Retina (tissue), 1 donor: ENCODE results near the gene IQSEC2.

Experiments
- DNase-seq: peaks from one replicate; pipeline ENCODE4 v3.0.0-alpha.2; 2016

The IQSEC2 gene

DNA sequence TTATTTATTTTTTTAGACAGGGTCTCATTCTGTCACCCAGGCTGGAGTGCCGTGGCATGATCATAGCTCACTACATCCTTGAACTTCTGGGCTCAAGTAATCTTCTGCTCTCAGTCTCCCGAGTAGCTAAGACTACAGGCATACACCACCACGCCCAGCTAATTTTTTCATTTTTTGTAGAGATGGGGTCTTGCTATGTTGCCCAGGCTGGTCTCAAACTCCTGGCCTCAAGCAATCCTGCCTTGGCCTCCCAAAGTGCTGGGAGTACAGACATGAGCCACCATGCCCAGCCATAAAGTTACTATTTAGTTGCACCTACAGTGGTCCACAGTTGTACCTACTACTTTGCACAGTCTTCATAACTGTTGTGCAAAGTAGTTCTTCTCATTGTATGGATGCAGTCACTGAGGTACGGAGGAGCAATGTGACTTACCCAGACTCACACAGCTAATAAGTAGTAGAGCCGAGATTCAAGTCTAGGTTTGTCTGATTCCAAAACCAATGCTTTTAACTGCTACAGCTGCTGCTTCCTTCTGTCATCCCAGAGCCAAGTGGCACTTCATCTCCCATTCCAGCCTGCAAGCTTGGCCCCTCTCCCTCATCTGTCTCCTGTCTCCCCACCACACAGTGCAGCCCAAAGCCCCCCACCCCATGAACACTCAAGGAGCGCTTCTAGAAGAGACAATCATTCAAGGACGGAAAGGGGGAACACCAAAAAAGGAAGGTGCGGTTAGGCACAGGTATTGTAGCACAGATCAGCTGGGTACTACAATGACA, 24.0 kb upstream of the IQSEC2 start:
- DNase-seq, result no peak

DNA sequence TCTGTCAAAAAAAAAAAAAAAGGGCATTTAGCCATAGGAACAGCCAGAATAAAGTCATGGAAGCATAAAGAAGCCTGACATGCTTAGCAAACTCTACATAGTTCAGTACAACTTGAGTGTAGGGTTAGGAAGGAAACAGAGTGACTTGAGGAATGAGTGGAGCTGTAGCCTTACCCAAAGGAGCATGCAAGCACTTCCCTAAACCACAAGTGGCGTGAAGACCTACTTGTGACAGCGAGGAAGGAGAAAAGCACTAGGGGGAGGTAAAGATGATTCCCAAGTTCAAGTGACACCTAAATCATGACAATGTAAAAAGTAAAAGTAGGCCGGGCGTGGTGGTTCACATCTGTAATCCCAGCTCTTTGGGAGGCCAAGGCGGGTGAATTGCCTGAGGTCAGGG, 21.8 kb upstream of the IQSEC2 start:
- no peak for DNase-seq

DNA sequence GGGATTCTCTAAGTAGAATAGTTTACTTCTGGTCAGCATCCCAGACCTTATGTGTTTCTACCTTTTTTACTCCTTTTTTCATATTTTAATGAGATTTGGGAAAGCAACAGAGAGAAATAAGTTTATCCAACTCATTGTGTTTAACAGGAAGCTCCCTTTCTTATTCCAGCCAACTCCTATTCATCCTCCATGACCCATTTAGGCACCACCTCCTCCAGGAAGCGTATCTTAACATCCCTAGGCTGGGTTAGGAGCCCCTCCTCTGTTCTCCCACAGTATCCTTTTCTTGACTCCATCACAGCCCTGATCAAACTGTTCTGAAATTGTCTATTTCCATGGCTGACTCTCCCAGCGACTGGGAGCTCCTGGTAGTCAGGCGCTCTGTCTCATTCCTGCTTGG, 18.8 kb upstream of the IQSEC2 start:
- DNase-seq, result no peak

DNA sequence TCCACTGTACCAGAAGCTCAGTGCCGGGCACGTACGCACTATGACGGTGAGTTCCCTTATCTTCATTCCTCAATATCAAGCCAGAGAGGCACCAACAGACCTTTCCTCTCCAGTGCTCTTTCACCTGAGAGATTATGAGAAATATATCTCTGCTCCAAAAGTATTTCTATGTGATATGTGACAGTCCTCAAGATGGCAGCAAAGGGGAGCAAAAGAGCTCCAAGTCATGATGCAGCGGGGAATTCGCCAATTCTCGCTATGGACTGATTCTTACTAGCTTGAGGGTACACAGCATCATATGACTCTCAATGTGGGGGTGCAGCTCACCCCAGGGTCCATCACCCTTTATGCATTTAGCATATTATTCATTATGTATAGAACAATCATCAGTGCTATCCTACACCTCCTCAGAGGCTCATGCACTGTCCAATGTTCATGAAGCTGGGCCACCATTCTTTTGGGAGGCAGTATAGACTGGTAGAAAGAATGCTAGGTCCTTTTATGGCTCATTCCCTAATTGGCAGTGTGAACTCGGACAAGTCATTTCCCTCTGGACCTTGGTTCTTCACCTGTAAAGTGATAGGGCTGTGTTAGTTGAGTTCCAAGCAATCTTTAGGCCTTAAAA, 12.8 kb upstream of the IQSEC2 start:
- DNase-seq, result no peak

DNA sequence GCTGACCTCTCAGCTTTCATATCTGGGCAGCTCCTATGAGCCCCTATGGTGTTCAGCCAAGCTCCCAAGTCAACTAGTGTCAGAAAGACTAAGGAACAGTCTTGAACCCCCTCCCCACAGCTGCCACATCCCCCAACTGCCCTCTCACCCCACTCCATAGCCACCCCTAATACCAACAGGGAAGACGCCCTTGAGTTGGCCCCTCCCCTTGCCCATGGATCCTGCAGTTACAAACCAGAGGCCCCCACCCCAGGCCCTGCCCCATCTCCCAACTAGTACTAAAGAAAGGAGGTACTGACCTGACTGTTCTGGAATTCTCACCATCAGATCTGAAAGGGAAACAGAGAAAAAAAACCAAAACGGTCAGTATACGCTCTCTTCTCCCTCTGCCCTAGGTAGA, 10.2 kb upstream of the IQSEC2 start:
- DNase-seq, result no peak

DNA sequence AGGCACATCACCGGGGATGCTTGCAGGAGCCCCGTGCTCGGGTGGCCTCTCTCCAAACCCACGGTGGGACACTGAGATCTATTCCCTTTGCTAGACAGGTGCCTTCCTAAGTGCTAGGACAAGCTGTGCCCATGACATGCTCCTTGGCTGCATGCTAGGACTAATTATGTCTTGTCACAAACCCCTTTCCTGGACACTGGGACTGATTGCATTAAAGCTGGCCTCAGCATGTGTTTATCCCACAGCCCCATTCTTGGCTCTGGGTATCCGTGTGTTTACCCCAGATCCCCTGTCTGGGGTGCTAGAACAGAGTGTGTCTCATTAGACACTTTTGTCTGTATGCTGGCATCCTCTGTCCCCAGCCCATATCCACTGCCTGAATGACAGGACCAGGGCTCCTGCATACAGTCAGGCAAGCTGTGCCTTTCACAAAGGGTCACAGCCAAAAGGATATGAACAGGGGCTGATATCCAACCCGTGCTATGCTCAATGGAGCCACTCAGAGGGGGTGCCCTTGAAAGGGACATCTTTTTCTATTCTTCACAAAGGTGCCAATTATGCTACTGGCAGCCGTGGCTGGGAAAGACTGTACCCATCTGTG, 9.2 kb upstream of the IQSEC2 start:
- no peak for DNase-seq

DNA sequence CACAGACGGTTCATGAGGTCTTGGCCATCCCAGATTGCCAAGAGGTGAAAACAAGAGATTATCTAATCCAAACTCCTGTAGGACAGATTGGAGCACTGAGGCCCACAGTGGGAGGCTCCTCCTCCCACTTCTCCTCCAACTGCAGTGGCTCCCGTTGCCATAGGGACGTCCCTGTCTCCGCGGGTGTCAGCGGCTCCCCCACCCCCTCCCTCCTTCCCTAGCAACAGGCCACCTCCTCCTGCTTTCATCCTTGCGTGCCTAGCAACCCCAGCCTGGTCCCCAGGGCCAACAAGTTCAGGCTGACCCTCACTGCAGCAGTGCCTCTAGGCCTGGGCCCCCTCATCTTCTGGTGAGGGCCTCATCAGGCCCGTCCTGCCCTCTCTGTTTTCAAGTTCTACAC, 6.8 kb upstream of the IQSEC2 start:
- DNase-seq, result peak; percentile 89

DNA sequence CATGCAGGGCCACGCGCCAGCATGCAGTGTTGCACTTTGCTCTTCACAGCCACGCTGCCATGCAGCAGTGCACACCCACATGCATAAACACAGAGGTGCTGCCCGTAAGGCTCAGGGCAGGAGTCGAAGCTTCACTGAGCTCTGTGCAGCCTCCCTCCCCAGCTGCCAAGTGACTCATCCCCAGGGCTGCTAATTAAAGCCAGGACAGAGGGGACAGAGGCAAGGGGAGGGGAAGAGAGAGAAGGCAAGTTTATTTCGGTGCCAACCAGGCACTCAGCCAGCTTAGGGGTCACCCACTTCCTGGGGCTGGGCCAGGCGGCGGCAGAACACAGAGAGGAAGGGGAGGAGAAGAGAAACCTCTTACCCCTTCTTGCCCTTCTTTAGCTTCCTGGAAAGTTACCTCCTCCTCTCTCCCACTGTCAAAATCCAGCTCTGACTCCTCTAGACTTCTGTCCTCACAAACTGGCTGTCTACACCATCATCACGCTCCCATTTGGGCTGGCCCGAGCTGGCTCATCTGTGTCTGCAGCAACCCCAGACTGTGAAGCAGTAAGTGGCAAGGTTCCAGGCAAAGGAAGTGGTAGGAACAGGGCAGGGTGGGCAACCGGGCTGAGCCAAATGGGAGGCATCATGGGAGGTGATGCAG, 6.2 kb upstream of the IQSEC2 start:
- peak; percentile 56 for DNase-seq

DNA sequence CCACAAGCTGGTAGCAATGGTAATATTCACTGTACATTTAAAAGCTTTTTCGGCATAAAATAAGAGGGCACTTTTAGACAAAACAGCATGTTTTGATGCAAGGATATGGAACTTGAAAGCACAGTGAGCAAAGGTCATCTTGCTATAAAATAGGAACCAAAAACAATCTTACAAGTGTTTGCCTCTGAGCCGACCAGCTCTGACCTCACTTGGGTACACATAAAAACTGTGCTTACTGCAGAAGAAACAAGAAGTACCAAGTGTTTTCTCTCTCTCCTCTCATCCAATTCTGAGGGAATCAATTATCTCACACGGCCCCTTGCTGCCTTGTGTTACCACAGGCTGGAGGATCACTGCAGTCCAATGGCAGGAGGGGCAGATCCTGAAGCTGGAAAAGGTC, 4.8 kb upstream of the IQSEC2 start:
- no peak for DNase-seq

DNA sequence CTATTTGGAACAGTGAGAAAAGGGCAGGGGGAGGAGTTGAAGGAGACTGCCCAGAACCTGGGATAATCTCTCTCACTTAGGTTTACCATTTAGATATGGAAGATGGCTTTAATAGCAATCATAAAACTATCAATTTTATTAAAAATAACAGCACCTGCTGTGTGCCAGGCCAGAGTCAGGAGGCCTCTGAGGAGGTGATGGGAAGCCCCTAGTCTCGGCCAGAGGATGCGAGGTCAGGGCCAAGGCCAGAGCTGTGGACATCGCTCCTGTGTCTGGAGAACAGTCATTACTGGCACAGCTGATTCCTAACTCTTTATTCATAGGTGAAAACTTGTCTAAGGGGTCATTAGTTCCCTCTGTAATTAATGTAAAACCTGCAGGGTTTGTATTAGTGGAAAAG, 4.2 kb upstream of the IQSEC2 start:
- DNase-seq, result no peak

DNA sequence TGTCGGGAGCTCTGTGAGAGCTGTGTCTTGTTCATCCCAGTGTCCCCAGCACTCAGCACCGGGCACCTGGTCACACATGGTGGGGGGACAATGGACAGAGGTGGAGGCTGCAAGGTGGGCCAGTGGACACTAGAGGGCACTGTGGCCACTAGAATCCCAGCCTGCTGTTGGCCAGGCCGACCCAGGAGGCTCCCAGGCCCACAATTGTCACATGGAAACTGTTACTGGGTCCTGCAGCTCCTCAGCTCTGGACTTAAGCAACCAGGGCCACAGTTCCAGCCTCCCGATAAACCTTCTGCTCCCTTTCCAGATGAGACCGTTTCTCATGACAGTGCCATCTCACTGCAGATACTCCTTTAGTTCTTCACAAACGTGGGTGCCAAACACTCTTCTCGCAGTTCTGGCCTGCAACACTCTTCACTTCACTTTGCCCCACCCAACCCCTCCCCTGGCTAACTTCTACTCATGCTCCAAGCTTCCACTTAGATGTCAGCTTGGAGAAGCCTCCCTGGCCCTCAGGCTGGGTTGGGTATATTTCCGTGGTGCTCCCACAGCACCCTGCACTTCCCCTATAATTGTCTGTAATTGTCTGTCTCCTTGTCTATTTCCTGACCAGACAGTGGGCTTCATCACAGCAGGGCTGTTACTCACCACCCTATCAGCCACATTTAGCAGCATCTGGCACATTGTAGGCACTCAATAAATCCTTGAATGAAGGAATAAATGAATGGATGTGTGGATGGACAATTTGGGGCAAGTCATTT, 3.5 kb upstream of the IQSEC2 start:
- DNase-seq, result peak; percentile 88

DNA sequence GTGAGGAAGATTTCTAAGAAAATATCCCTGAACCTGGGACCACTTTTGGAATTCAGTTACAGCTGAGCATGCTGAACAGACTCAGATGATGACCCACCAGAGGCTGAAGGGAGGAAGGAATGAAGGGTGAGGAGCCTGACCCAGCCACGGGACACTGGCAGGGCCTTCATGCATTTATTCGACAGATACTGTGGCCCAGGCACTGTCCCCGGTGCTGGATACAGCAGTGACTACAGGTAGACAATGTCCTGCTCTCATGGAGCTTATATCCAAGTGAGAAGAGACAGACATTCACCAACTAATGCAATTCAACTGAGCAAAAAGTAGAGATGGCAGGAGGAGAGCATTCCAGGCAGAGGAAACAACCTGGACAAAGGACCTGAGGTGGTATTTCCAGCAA, 2.2 kb upstream of the IQSEC2 start:
- no peak for DNase-seq

DNA sequence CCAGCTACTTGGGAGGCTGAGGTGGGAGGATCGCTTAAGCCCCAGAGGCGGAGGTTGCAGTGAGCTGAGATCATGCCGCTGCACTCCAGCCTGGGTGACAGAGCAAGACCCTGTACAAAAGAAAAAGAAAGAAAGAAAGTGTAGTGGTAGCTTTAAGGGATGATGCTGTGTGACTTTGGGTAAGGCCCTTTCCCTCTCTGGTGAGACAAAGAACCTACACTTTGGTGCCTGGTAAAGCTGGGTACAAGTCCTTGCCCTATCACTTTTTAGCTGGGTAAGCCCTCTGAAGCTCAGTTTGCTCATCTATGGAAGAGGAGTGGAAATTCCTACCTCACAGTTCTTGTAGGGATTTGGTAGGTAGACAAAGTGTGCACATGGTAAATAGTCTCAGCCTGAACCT, 1.7 kb upstream of the IQSEC2 start:
- no peak for DNase-seq

DNA sequence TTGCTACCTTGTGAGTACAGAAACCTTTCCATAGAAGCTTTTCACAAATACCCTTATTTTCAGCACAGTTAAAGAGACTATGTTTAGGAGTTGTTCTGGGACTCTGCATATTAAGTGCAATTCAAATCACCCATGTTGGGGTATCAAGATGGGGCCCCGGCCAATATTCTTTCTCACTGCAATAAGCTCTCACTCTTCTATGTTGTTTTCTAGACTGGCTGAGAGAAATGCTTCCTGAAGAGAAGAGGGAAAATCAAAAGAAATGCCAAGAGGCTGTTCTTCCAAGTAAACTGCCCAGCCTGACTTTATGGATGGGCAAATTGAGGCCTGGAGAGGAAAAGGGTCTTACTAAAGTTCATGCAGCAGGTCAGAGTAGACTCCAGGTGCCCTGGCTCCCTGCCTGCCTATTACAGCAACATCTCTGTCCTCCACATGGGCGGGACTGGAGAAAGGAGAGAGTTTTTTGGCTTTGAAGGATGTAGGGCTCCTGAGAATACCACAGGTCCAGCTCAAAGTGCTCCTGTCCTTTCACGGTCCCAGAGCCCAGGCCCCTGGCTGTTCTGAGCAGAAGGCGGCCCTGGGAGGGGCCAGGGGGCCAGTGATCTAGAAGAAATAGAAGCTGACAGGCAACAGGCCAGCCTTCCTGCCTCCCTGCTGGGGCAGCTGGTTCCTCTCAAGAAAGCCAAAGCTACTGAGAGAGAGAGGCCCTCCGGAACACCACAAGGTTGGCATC, 745 bp upstream of the IQSEC2 start:
- DNase-seq, result peak; percentile 93

DNA sequence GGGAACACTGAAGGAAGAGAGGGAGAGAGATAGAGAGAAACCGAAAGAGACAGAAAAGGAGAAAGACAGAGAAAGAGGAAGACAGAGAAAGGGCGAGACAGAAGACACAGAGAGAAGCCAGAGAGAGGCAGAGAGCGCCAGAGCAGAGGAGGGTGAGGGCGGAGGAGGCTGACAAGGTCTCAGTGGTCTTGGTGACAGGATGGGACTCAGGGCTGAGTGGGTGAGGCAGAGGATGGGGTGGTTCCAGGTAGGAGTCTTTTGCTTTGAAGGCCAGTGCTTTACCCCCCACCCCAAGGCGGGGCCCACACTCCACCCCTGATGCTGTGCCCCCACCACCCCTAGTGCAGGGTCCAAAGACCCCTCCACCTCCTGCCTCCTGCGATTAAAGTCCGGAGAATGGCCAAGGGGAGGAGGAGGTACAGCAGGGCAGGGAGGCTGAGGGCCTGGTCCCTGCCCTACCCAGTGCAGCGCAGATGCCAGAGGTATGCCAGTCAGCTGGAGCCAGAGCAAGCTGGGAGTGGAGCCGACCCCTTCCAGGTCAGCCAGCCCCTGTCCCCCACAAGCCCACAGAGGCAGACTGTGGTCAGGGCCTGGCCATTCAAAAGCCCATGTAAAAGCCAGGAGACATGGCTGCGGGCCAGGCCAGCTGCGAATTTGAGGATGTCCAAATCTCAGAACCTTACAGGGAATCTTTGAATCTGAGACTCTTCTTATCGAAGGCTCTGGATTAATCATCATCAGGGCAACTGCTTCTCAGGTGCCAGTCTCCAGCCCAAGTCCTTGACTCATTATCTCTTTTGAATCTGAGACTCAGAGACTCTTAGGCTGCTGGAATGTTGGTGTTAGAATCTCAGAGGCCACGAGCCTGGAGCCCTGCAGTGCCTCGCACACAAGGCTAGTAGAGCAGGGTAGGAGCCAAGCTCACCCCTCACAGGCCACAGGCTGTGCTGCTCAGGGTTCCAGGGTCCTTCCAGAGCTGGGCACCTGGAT, 758 bp downstream of the IQSEC2 start:
- no peak for DNase-seq

DNA sequence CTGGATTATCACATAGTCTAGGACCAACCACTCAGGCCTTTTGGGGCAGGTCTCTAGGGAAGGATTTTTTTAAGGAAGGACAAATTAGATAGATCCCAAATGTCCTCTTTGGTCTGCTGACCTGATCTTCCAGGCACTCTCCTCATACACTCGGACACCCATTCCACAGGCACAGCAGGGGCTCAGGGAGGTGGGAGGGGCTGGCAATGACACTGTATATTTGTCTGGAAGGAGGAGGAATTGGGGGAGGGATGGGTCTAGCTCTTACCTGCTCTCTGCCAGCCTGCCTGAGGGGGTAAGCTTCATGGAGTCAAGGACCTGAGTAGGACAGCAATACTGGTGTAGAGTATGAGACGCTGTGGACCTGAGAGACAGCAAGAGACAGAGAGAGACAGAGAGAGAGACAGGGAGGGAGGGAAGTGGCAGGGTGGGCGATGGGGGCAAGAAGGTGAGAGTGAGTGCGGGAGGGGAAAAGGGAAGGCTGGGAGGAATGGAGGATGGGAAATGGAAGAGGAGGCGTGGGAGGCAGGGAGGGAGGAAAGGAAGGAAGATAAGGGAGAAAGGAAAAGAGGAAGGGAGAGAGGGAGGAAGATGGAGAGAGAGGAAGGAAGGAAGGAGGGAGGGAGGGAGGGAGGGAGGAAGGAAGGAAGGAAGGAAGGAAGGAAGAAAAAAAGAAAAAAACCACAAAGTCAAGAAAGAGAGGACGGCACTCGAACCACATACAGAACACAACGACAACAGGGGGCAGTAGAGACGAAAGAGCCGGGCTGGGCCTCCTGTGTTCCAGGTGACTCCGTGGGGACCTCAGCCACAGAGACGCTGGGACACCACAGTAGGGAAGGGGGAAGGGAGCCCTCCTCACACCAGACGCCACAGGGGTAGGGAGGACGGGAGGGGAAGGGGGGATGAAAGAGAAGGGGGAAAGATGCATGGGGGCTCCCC, 1.8 kb downstream of the IQSEC2 start:
- DNase-seq, result no peak

DNA sequence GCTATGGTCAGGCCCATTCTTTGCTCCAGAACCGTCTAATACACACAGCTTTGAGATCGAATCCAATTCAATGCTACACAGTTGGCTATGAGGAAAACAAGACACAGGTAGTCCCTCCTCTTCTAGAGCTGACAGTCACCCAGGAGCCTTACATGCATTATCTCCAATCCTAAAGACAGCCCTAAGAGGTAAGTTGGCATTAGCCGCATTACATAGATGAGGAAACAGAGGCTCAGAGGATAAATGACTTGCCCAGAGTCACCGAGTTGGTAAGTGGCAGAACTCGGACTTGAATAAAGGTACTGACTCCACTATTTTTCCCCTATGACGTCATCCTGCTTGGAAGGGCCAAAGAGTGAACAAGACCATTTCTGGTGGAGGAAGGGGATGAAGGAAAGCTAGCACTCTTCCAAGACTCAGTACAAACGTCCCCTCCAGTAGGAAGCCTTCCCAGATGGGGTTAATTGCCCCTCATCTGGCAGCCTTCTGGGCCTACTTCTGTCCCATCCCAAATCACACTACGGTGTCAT, 8.5 kb downstream of the IQSEC2 start:
- DNase-seq, result no peak

DNA sequence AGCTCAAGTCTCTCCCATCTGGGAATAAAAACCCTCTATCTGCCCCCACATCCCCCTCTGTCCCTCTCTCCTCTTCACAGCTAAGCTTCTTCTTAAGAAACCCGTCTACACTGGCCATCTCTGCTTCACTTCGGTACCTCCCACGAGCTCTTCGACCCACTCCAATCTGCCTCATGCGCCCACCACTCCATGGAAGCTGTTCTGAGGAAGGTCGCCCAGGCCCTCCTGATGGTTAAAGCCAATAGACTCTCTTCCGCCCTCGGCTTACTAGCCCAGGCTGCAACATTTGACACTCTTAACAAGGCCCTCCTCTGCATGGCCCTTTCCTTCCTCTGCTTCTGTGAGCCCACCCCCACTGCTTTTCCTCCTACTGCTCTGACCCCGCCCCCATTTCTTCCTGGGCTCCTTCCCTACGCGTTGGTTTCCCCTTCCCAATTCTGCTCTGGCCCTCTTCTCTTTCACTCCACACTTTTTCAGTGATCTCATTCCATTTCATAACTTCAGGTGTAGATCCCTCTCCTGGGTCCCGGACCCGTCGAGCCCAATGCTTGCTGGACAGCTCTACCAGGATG, 11.8 kb downstream of the IQSEC2 start:
- DNase-seq, result no peak

DNA sequence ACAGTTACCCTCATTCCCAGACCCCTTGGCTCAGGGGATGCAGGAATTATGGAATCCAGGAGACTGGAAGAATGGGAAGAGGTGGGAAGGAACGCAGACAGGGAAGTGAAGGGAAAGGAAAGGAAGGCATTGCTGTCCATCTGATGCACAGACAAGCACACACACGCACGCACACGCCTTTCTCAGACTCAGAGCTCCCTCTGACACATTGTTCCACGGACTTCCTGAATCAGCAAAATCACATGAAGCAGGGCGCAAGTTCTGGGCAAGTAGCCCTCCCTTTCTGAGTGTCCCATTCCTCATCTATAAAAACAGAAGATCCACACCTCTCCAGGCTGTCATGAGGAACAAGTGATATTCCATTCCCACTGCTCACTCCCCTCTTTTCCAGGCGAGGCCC, 13.2 kb downstream of the IQSEC2 start:
- no peak for DNase-seq
